Trophoblast cell (in vitro differentiated cells and primary cell): ENCODE data around the gene DBNDD1. TPM values are rescaled to one million over a fixed set of nuclear protein-coding genes. Genes with fewer than 3 reads are reported as not detected.
"Not testable (repeated sequence)": the region's sequence is repeated elsewhere in the genome, so short reads cannot be mapped to it uniquely, and the experiment has no call there.

Experiments used
- DNase-seq, 2 donors: peaks; one replicate each; pipeline ENCODE4 v3.0.0-alpha.2; 2016
- H2AFZ ChIP-seq: 2 replicates; pipeline ENCODE4 v1.6.1; 2013; ENCODE audit warnings: low read length, moderate library complexity, mild to moderate bottlenecking; ENCODE audit not compliant: insufficient read depth, poor library complexity
- H2AK5ac ChIP-seq: 2 replicates; pipeline ENCODE4 v1.6.1; 2013; ENCODE audit warnings: mild to moderate bottlenecking, low read length
- H2BK120ac ChIP-seq: 2 replicates; pipeline ENCODE4 v1.6.1; 2013; ENCODE audit warnings: low read length, mild to moderate bottlenecking, moderate library complexity; ENCODE audit not compliant: insufficient read depth, poor library complexity
- H2BK12ac ChIP-seq: 2 replicates; pipeline ENCODE4 v1.6.1; 2013; ENCODE audit warnings: mild to moderate bottlenecking, low read length, moderate library complexity
- H2BK5ac ChIP-seq: 2 replicates; pipeline ENCODE4 v1.6.1; 2013; ENCODE audit warnings: low read length, low read depth, moderate library complexity, mild to moderate bottlenecking; ENCODE audit not compliant: poor library complexity
- H3K14ac ChIP-seq: 2 replicates; pipeline ENCODE4 v1.6.1; 2013; ENCODE audit warnings: mild to moderate bottlenecking, low read length
- H3K18ac ChIP-seq: 2 replicates; pipeline ENCODE4 v1.6.1; 2013; ENCODE audit warnings: mild to moderate bottlenecking, low read length
- H3K23ac ChIP-seq: 2 replicates; pipeline ENCODE4 v1.6.1; 2013; ENCODE audit warnings: low read length
- H3K27ac ChIP-seq: 2 replicates; pipeline ENCODE4 v1.5.1; 2013; ENCODE audit warnings: low read depth, mild to moderate bottlenecking, inconsistent platforms, low read length, moderate library complexity
- H3K27me3 ChIP-seq: 2 replicates; pipeline ENCODE4 v1.6.1; 2013; ENCODE audit warnings: inconsistent platforms, mild to moderate bottlenecking, low read length, moderate library complexity; ENCODE audit not compliant: insufficient read depth
- H3K36me3 ChIP-seq, 2 experiments: 1 replicate in 1 of 2; 2 replicates in 1 of 2; pipeline ENCODE4 v1.6.1; 2013; ENCODE audit warnings: low read length in 2 of 2, mild to moderate bottlenecking in 2 of 2, moderate library complexity in 1 of 2; ENCODE audit not compliant: insufficient read depth in 2 of 2, control insufficient read depth in 1 of 2
- H3K4ac ChIP-seq: 2 replicates; pipeline ENCODE4 v1.6.1; 2013; ENCODE audit warnings: low read depth, mild to moderate bottlenecking, low read length, moderate library complexity
- H3K4me1 ChIP-seq, 2 experiments: 1 replicate in 1 of 2; 2 replicates in 1 of 2; pipeline ENCODE4 v1.6.1; 2013; ENCODE audit warnings: low read length in 2 of 2, mild to moderate bottlenecking in 2 of 2, moderate library complexity in 1 of 2; ENCODE audit not compliant: insufficient read depth in 2 of 2, control insufficient read depth in 1 of 2
- H3K4me2 ChIP-seq: 2 replicates; pipeline ENCODE4 v1.6.1; 2013; ENCODE audit warnings: inconsistent platforms, mild to moderate bottlenecking, low read length, moderate library complexity
- H3K4me3 ChIP-seq: 2 replicates; pipeline ENCODE4 v1.5.1; 2013; ENCODE audit warnings: mild to moderate bottlenecking, low read depth, low read length, inconsistent platforms
- H3K79me1 ChIP-seq: one replicate; pipeline ENCODE4 v1.6.1; 2013; ENCODE audit warnings: low read length
- H3K79me2 ChIP-seq: 2 replicates; pipeline ENCODE4 v1.6.1; 2013; ENCODE audit warnings: low read length, mild to moderate bottlenecking; ENCODE audit not compliant: control insufficient read depth, insufficient read depth, poor library complexity
- H3K9ac ChIP-seq: 2 replicates; pipeline ENCODE4 v1.6.1; 2013; ENCODE audit warnings: mild to moderate bottlenecking, low read length
- H3K9me3 ChIP-seq: 2 replicates; pipeline ENCODE4 v1.6.1; 2013; ENCODE audit warnings: low read depth, mild to moderate bottlenecking, control low read depth, inconsistent platforms, low read length; ENCODE audit not compliant: insufficient read depth
- H4K12ac ChIP-seq: 2 replicates; pipeline ENCODE4 v1.6.1; 2013; ENCODE audit warnings: low read depth, mild to moderate bottlenecking, low read length, moderate library complexity
- H4K8ac ChIP-seq: 2 replicates; pipeline ENCODE4 v1.6.1; 2013; ENCODE audit warnings: low read depth, mild to moderate bottlenecking, low read length, moderate library complexity
- H4K91ac ChIP-seq: one replicate; pipeline ENCODE4 v1.6.1; 2013; ENCODE audit warnings: low read depth, mild to moderate bottlenecking, low read length, moderate library complexity
- WGBS: extraction: QIAGEN DNeasy Blood & Tissue Kit; methylation state at CpG from one replicate; pipeline ENCODE4 v1.1.7; 2013; ENCODE audit warnings: missing lambda C conversion rate; ENCODE audit not compliant: insufficient read length, insufficient coverage; ENCODE audit errors: extremely low coverage; 5-methylcytosine and 5-hydroxymethylcytosine counted together
- polyA plus RNA-seq: library from polyadenylated mRNA; stranded (reverse); fragments of 200-250 nt; gene quantifications from 2 replicates; pipeline ENCODE4 v1.2.3, GENCODE V29; 2013

Gene DBNDD1, protein sequence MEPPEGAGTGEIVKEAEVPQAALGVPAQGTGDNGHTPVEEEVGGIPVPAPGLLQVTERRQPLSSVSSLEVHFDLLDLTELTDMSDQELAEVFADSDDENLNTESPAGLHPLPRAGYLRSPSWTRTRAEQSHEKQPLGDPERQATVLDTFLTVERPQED
- polyA plus RNA-seq: 9.9 and 10.6 TPM in 2 replicates

DNA sequence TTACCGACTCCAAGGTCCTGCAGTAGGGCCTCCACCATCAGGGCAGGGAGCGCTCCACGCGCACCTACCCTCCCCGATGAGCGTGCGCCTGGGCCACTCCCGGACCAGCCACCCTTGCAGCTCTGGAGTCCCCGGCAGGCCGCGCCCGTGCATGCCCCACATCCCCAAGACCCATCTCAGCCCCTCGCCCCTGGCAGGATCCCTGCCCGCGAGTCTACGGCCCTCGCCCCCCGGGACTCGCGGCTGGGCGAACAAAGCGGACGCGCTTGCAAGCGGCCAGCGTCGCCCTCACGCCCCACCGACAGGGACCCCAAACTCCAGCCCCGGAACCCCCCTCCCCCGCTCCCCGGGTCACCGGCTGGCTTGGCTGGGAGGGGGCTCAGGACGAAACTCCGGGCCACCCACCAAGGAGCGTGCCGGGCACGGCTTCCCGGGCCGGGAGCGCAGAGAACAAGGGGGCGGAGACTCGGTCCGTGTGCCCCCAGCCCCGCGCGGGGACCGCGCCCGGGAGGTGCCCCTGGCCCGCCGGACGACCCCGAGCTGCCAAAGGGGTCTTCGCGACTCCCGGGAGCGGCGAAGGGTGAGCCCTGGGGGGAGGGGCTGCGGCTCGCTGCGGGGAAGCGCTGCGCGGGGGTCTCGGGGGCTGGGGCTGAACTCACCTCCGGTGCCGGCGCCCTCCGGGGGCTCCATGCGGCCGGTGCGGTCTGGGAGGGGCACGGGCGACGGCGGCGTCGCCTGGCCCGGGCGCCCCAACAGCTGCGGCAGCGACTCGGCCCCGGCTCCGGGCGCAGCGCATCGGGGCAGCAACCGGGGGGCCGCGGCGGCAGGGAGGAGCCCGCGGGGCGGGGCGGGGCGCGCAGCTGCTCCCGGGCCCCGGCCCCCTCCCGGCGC, at the start of gene DBNDD1:
Gene DBNDD1 (minus strand): TSS at position 805 of the 891 bp plus-strand sequence. CDS start 115 bp downstream, at position 690.
- H2BK12ac ChIP-seq: no peak within 1 kb of the TSS
- no CpG with 5 or more reads among the region's 103 CpGs for WGBS

DNA sequence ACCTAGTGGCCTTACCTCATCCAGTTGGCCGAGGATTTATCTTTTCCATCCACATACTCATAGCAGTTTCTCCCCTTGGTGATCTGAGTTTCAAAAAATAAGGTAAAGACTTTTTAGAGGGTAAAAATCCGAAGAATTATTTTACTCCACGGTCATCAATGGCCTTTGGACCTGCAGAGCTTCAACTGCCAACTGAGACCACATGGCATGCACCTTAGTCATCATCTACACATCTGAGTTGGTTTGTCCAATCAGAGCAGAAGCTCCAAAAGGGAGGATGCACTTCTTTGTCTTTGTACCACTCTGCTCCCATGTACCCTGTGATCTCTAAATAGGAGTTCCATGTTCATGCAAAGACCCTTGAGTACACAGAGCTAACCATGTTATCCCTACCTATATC, 42.2 kb upstream of the DBNDD1 start:
- H3K27me3 ChIP-seq: no peaks in the 10 kb centered on the region
- no peak overlapping the region for H2BK120ac ChIP-seq
- no peak overlapping the region for H2AFZ ChIP-seq
- H4K12ac ChIP-seq: no peak overlapping the region
- no peaks in the 10 kb centered on the region for H3K4me1 ChIP-seq
- no peak overlapping the region for H3K4me2 ChIP-seq
- WGBS: no CpG with 5 or more reads among the region's 3 CpGs
- no peak overlapping the region for H3K9ac ChIP-seq
- H4K91ac ChIP-seq: no peak overlapping the region
- H3K36me3 ChIP-seq: no peaks in the 10 kb centered on the region
- no peak overlapping the region for H3K4ac ChIP-seq
- no peaks in the 10 kb centered on the region for H3K79me1 ChIP-seq
- no peaks in the 10 kb centered on the region for H3K79me2 ChIP-seq
- no peak overlapping the region for H2BK5ac ChIP-seq
- H3K4me3 ChIP-seq: no peak overlapping the region
- no peak overlapping the region for H2AK5ac ChIP-seq
- no peak overlapping the region for H2BK12ac ChIP-seq
- H3K18ac ChIP-seq: no peak overlapping the region
- H4K8ac ChIP-seq: no peak overlapping the region
- H3K9me3 ChIP-seq: peaks cover 16% of the 10 kb centered on the region
- no peak overlapping the region for H3K27ac ChIP-seq
- H3K23ac ChIP-seq: no peak overlapping the region
- no peak for DNase-seq
- no peak overlapping the region for H3K14ac ChIP-seq

More for the DNA sequence above, at the start of gene DBNDD1:
- Histone ChIP-seq H3K4me3 (peak within 1 kb of the TSS; percentile 73), H4K12ac (peak within 1 kb of the TSS; percentile 85), H4K8ac (peak within 1 kb of the TSS; percentile 87), H3K4me2 (peak within 1 kb of the TSS; percentile 94), H2BK120ac (peak within 1 kb of the TSS; percentile 93), H2AK5ac (no peak within 1 kb of the TSS), H4K91ac (peak within 1 kb of the TSS; percentile 87), H3K4ac (peak within 1 kb of the TSS; percentile 51), H3K4me1 (peaks cover 11 to 28% of the 10 kb centered on the region in 2 experiments), H2AFZ (peak within 1 kb of the TSS; percentile 87), H2BK5ac (peak within 1 kb of the TSS; percentile 25), H3K14ac (peak within 1 kb of the TSS; percentile 90), H3K9ac (no peak within 1 kb of the TSS), H3K36me3 (no peaks in the 10 kb centered on the region), H3K27me3 (peaks cover 3% of the 10 kb centered on the region), H3K9me3 (no peaks in the 10 kb centered on the region), H3K79me1 (peaks cover 6% of the 10 kb centered on the region), H3K18ac (peak within 1 kb of the TSS; percentile 90), H3K79me2 (peaks cover 2% of the 10 kb centered on the region), H3K27ac (peak within 1 kb of the TSS; percentile 51), H3K23ac (no peak within 1 kb of the TSS)
- DNase-seq: peak in 1 of 2 donors; percentile 31

DNA sequence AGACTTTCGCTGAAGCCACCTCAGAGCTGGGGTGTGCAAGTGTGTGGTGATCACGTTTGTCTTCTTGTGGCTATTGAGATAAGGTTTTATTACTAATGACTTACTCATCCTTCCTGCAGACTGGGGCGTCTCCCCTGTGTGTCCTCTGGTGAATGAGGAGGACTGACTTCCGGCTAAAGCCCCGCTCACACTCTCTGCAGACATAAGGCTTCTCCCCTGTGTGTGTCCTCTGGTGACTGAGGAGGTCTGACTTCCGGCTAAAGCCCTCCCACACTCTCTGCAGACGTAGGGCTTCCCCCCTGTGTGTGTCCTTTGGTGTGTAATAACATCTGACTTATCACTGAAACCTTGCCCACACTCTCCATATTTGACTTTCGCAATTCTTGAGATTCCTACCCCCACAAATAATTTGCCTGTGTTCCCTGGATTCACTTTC, 38.5 kb upstream of the DBNDD1 start:
- WGBS: no CpG with 5 or more reads among the region's 8 CpGs
- Histone ChIP-seq H2BK5ac (no peak overlapping the region), H3K27me3 (no peaks in the 10 kb centered on the region), H2BK120ac (no peak overlapping the region), H3K14ac (no peak overlapping the region), H3K79me2 (no peaks in the 10 kb centered on the region), H4K8ac (no peak overlapping the region), H2BK12ac (no peak overlapping the region), H3K9ac (no peak overlapping the region), H2AFZ (no peak overlapping the region), H3K27ac (no peak overlapping the region), H3K23ac (no peak overlapping the region), H2AK5ac (no peak overlapping the region), H4K12ac (no peak overlapping the region), H3K79me1 (no peaks in the 10 kb centered on the region), H3K36me3 (no peaks in the 10 kb centered on the region), H3K9me3 (peaks cover 30% of the 10 kb centered on the region), H3K4ac (no peak overlapping the region), H4K91ac (no peak overlapping the region), H3K4me2 (no peak overlapping the region), H3K4me1 (no peaks in the 10 kb centered on the region), H3K18ac (no peak overlapping the region), H3K4me3 (no peak overlapping the region)
- DNase-seq: no peak

DNA sequence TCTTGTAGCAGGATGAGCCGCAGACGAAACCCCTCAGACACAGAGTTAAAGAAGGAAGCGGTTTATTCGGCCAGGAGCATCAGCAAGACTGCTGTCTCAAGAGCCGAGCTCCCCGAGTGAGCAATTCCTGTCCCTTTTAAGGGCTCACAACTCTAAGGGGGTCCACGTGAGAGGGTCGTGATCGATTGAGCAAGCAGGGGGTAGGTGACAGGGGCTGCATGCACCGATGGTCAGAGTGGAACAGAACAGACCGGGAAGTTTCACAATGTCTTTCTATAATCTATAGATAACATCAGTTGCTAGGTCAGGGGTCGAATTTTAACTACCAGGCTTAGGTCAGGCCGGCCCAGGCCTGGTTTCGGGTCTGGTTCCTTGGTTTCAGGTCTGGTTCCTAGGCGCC, 37.3 kb upstream of the DBNDD1 start:
- H2BK120ac ChIP-seq, H2BK5ac ChIP-seq, DNase-seq, H3K18ac ChIP-seq, H3K27ac ChIP-seq, H3K23ac ChIP-seq, H4K91ac ChIP-seq, H3K79me1 ChIP-seq, H2BK12ac ChIP-seq, H2AFZ ChIP-seq, H2AK5ac ChIP-seq, H3K4ac ChIP-seq, H3K4me1 ChIP-seq, H3K36me3 ChIP-seq, H3K27me3 ChIP-seq, H3K4me2 ChIP-seq, H4K12ac ChIP-seq, H4K8ac ChIP-seq, H3K14ac ChIP-seq, H3K4me3 ChIP-seq, H3K9ac ChIP-seq, H3K79me2 ChIP-seq: not testable (repeated sequence)
- no CpG with 5 or more reads among the region's 15 CpGs for WGBS
- H3K9me3 ChIP-seq: peaks cover 28% of the 10 kb centered on the region
